HG02610 (cell line): Measurements from ENCODE around the gene ANKRD13B.
A peak's percentile ranks its signal among the peaks of the same experiment; 100 is the strongest.

Experiments used
- ATAC-seq: cut with Tn5 transposase; IDR thresholded peaks from one replicate; pipeline ENCODE4 v1.9.1; 2021; ENCODE audit warnings: mild to moderate bottlenecking, moderate library complexity; ENCODE audit not compliant: unreplicated experiment

Gene ANKRD13B

GRCh38 chr17:29594519-29595090 lies 1.7 kb downstream of the ANKRD13B start:
- ATAC-seq = no peak

GRCh38 chr17:29595107-29595942 lies 2.4 kb downstream of the ANKRD13B start:
- no peak for ATAC-seq

GRCh38 chr17:29595943-29596774 lies 3.2 kb downstream of the ANKRD13B start:
- ATAC-seq = no peak

- ATAC-seq = no peak
These were observed 3.9 kb downstream of the ANKRD13B start for GRCh38 chr17:29596811-29597210.

GRCh38 chr17:29597361-29598172 lies 4.6 kb downstream of the ANKRD13B start:
- no peak for ATAC-seq

GRCh38 chr17:29603109-29603674 lies 10.3 kb downstream of the ANKRD13B start:
- ATAC-seq = no peak

- ATAC-seq = no peak
These were observed 14.7 kb downstream of the ANKRD13B start for GRCh38 chr17:29607557-29608195.

GRCh38 chr17:29608986-29609385 lies 16.1 kb downstream of the ANKRD13B start:
- ATAC-seq = no peak

- no peak for ATAC-seq
These were observed 17.5 kb downstream of the ANKRD13B start for GRCh38 chr17:29610395-29610794.

GRCh38 chr17:29611351-29612093 lies 18.6 kb downstream of the ANKRD13B start:
- no peak for ATAC-seq

GRCh38 chr17:29612094-29612403 lies 19.1 kb downstream of the ANKRD13B start:
- no peak for ATAC-seq

- ATAC-seq = no peak
These were observed 19.7 kb downstream of the ANKRD13B start for GRCh38 chr17:29612404-29613280.

GRCh38 chr17:29613352-29613837 lies 20.5 kb downstream of the ANKRD13B start:
- peak; percentile 35 for ATAC-seq

GRCh38 chr17:29613856-29614255 lies 20.9 kb downstream of the ANKRD13B start:
- ATAC-seq = no peak

- ATAC-seq = no peak
These were observed 21.6 kb downstream of the ANKRD13B start for GRCh38 chr17:29614349-29615047.

- ATAC-seq = no peak
These were observed 22.1 kb downstream of the ANKRD13B start for GRCh38 chr17:29615048-29615385.

GRCh38 chr17:29615492-29616299 lies 22.8 kb downstream of the ANKRD13B start:
- ATAC-seq = peak; percentile 64
